ENCODE results near the gene DIP2A. TPM values are rescaled to one million over a fixed set of nuclear protein-coding genes. Genes with fewer than 3 reads are reported as not detected.

DIP2A gene
- total RNA-seq, 1 experiment from 2014 or later, result 39.9 TPM

- Histone ChIP-seq H3K79me2 (ENCODE audit: low read depth) (no peaks in the 10 kb centered on the region), H3K4me1 (replicated peaks; ENCODE audit: insufficient read depth) (no peaks in the 10 kb centered on the region), H3K9me2 (ENCODE audit: insufficient read depth) (no peaks in the 10 kb centered on the region), H3K27me3 (ENCODE audit: insufficient read depth, low read depth) (no peaks in the 10 kb centered on the region), H3K27ac (no peak overlapping the region), H3F3A (ENCODE audit: insufficient read depth, low read depth) (no peaks in the 10 kb centered on the region), H3K4me2 (no peak overlapping the region), H4K20me1 (ENCODE audit: insufficient read depth) (no peaks in the 10 kb centered on the region), H2AFZ (no peak overlapping the region), H3K9me3 (ENCODE audit: insufficient read depth, low read depth) (no peaks in the 10 kb centered on the region), H3K36me3 (ENCODE audit: low read depth) (no peaks in the 10 kb centered on the region), H3K4me3 (no peak overlapping the region)
- no TSS peak for BruUV-seq (replicated peaks)
- DNase-seq, result no peak
- no peak for TF ChIP-seq EZH2 (IDR thresholded peaks at IDR 0.05; ENCODE audit: low read depth)
- CTCF ChIA-PET, result no interaction called here
- intact Hi-C loops (cut with micrococcal nuclease; ENCODE audit: unreplicated experiment), result no loop called here
- POLR2A ChIA-PET (ENCODE audit: unreplicated experiment), result no interaction called here
These were observed 150.0 kb downstream of the DIP2A start for GRCh38 chr21:46608672-46609111.

DNA sequence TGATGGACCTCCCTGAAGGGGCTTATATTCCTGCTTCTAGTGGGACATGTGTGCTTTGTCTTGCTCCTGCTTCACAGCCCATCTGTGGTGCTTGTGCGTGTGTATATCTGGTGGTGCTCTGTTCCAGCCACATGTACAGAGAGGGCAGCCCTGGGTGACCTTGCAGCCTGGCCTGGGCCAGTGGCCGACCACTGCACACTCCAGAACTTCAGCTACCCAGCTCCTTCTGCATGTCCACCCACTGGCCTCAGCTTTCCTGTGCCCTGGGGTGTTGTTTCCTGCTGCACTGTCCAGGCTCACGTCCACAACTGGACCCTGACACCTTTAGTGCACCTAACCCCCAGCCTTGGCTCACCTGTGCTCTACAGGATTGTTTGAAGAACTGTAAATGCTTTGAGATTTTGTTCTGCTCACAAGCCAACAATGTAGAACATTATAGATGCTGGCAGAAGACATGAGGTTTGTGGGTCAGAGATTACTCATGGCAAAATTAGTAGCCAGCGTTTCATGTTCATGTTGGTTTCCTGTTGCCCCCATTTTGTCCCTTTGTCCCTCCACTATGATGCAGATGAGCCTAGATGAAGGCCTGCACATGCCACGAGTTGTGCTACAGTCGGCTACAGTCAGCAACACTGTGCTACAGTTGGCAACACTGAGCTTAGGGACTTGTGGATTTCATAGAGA lies 151.5 kb downstream of the DIP2A start:
- DNase-seq, result no peak
- H3K4me2 ChIP-seq, result no peak overlapping the region
- no peak overlapping the region for H3K4me3 ChIP-seq
- H3K79me2 ChIP-seq (ENCODE audit: low read depth), result no peaks in the 10 kb centered on the region
- ChIA-PET CTCF (no interaction called here), POLR2A (ENCODE audit: unreplicated experiment) (no interaction called here)
- H3F3A ChIP-seq (ENCODE audit: insufficient read depth, low read depth), result no peaks in the 10 kb centered on the region
- no TSS peak for BruUV-seq (replicated peaks)
- no peaks in the 10 kb centered on the region for H3K9me2 ChIP-seq (ENCODE audit: insufficient read depth)
- H2AFZ ChIP-seq, result no peak overlapping the region
- no peaks in the 10 kb centered on the region for H3K4me1 ChIP-seq (replicated peaks; ENCODE audit: insufficient read depth)
- H3K36me3 ChIP-seq (ENCODE audit: low read depth), result no peaks in the 10 kb centered on the region
- intact Hi-C loops (cut with micrococcal nuclease; ENCODE audit: unreplicated experiment), result no loop called here
- no peaks in the 10 kb centered on the region for H4K20me1 ChIP-seq (ENCODE audit: insufficient read depth)
- H3K9me3 ChIP-seq (ENCODE audit: insufficient read depth, low read depth), result no peaks in the 10 kb centered on the region
- no peak for TF ChIP-seq EZH2 (IDR thresholded peaks at IDR 0.05; ENCODE audit: low read depth)
- no peak for TF ChIP-seq CTCF (conservative IDR thresholded peaks at IDR 0.05)
- no peaks in the 10 kb centered on the region for H3K27me3 ChIP-seq (ENCODE audit: insufficient read depth, low read depth)
- H3K27ac ChIP-seq, result no peak overlapping the region

GRCh38 chr21:46613391-46613790 lies 154.7 kb downstream of the DIP2A start:
- intact Hi-C loops (cut with micrococcal nuclease; ENCODE audit: unreplicated experiment), result no loop called here
- no peak overlapping the region for H3K4me2 ChIP-seq
- no peak for DNase-seq
- ChIA-PET CTCF (no interaction called here), POLR2A (ENCODE audit: unreplicated experiment) (no interaction called here)
- no peaks in the 10 kb centered on the region for H3K9me2 ChIP-seq (ENCODE audit: insufficient read depth)
- H3K79me2 ChIP-seq (ENCODE audit: low read depth), result no peaks in the 10 kb centered on the region
- H3F3A ChIP-seq (ENCODE audit: insufficient read depth, low read depth), result no peaks in the 10 kb centered on the region
- BruUV-seq (replicated peaks), result no TSS peak
- no peak for TF ChIP-seq EZH2 (IDR thresholded peaks at IDR 0.05; ENCODE audit: low read depth)
- no peak for TF ChIP-seq CTCF (conservative IDR thresholded peaks at IDR 0.05)
- H3K27me3 ChIP-seq (ENCODE audit: insufficient read depth, low read depth), result 0 out of 2 replicates have a peak, but pooled peaks cover 2% of the 10 kb centered on the region
- H3K4me3 ChIP-seq, result no peak overlapping the region
- no peaks in the 10 kb centered on the region for H3K4me1 ChIP-seq (replicated peaks; ENCODE audit: insufficient read depth)
- H3K27ac ChIP-seq, result no peak overlapping the region
- H2AFZ ChIP-seq, result no peak overlapping the region
- no peaks in the 10 kb centered on the region for H3K36me3 ChIP-seq (ENCODE audit: low read depth)
- no peaks in the 10 kb centered on the region for H3K9me3 ChIP-seq (ENCODE audit: insufficient read depth, low read depth)
- no peaks in the 10 kb centered on the region for H4K20me1 ChIP-seq (ENCODE audit: insufficient read depth)

- H3K36me3 ChIP-seq (ENCODE audit: low read depth), result no peaks in the 10 kb centered on the region
- H3K9me2 ChIP-seq (ENCODE audit: insufficient read depth), result no peaks in the 10 kb centered on the region
- TF ChIP-seq EZH2 (IDR thresholded peaks at IDR 0.05; ENCODE audit: low read depth) (no peak), CTCF (conservative IDR thresholded peaks at IDR 0.05) (no peak)
- BruUV-seq (replicated peaks), result no TSS peak
- intact Hi-C loops (cut with micrococcal nuclease; ENCODE audit: unreplicated experiment), result no loop called here
- no peak overlapping the region for H3K27ac ChIP-seq
- H3K9me3 ChIP-seq (ENCODE audit: insufficient read depth, low read depth), result no peaks in the 10 kb centered on the region
- no peak overlapping the region for H2AFZ ChIP-seq
- no peak overlapping the region for H3K4me3 ChIP-seq
- no peaks in the 10 kb centered on the region for H3K4me1 ChIP-seq (replicated peaks; ENCODE audit: insufficient read depth)
- H3K27me3 ChIP-seq (ENCODE audit: insufficient read depth, low read depth), result 0 out of 2 replicates have a peak, but pooled peaks cover 2% of the 10 kb centered on the region
- POLR2A ChIA-PET (ENCODE audit: unreplicated experiment), result no interaction called here
- DNase-seq, result no peak
- no peak overlapping the region for H3K4me2 ChIP-seq
- no peaks in the 10 kb centered on the region for H3F3A ChIP-seq (ENCODE audit: insufficient read depth, low read depth)
- CTCF ChIA-PET, result no interaction called here
- H3K79me2 ChIP-seq (ENCODE audit: low read depth), result no peaks in the 10 kb centered on the region
- no peaks in the 10 kb centered on the region for H4K20me1 ChIP-seq (ENCODE audit: insufficient read depth)
These were observed 157.4 kb downstream of the DIP2A start for GRCh38 chr21:46616050-46616449.
